Left ventricle myocardium superior (tissue), 1 donor: ENCODE results near the gene GTF2B. TPM values are rescaled to one million over a fixed set of nuclear protein-coding genes. Genes with fewer than 3 reads are reported as not detected.

Experiments
- ATAC-seq: fragments of 200-7000 bp; cut with Tn5 transposase; one replicate; pipeline ENCODE4 v1.9.1; 2020; ENCODE audit warnings: mild to moderate bottlenecking, moderate library complexity
- DNase-seq: peaks from one replicate; pipeline ENCODE4 v3.0.0-alpha.2; 2020
- intact Hi-C: fragments of 100-400 bp; cut with micrococcal nuclease; formaldehyde crosslinking; loops from one replicate; pipeline ENCODE4 v1.11.0; 2022
- total RNA-seq: library from RNA; stranded (reverse); fragmentation: NEBNext Ultra II Directional; extraction: Animal tissue kit (Norgen Biotek cat#: 25700); gene quantifications from one replicate; pipeline ENCODE4 v1.2.1, GENCODE V29; 2021
- donor health status: DM: no; HTN: yes; CAD: no; lungs with severe emphysema.

Gene GTF2B
- total RNA-seq, 1 donor from 2014 or later: 13.3 TPM

GRCh38 chr1:88813471-88813870 is 77.9 kb downstream of the GTF2B start:
- no peak for DNase-seq
- intact Hi-C loops: no loop called here

GRCh38 chr1:88812366-88812765 is 79.0 kb downstream of the GTF2B start:
- intact Hi-C loops: no loop called here
- DNase-seq (no peak), ATAC-seq (no peak)

More at GRCh38 chr1:88813471-88813870, 77.9 kb downstream of the GTF2B start:
- ATAC-seq: no peak

GRCh38 chr1:88803444-88803843 is 87.9 kb downstream of the GTF2B start:
- ATAC-seq (no peak), DNase-seq (no peak)
- intact Hi-C loops: no loop called here

DNA sequence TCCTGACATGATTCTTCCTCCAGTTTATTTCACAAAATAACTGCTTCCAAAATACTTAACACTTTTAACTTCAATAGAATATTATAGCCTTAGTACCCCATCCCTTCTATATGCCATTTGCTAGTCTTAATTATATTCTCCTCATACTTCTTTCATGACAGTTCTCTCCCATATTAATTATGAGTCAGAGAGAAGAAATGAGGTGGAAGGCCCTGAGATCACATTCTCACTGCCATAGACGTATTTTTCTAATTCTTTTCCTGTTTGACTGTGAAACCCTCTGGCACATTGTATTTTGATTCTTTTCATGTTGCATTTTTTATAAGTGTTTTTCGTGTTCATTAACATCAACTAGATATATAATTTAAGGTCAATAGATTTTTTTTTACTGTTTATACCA is 88.4 kb downstream of the GTF2B start:
- DNase-seq (no peak), ATAC-seq (no peak)
- intact Hi-C loops: no loop called here

Other genes with a start within 250 kb of the GTF2B start
- gene PKN2, start 207.3 kb downstream of the GTF2B start, total RNA-seq: 32.7 TPM
- 6.0 TPM for gene KYAT3, start 101.1 kb upstream of the GTF2B start, total RNA-seq
- gene RBMXL1, start 101.1 kb upstream of the GTF2B start, total RNA-seq: 10.0 TPM
- gene GBP3, start 131.3 kb upstream of the GTF2B start, total RNA-seq: 7.4 TPM
- 6.1 TPM for gene GBP1, start 173.6 kb upstream of the GTF2B start, total RNA-seq
- 12.2 TPM for gene GBP2, start 234.5 kb upstream of the GTF2B start, total RNA-seq